Adrenal gland (tissue), 12 donors: ENCODE results near the gene USP10. TPM values are rescaled to one million over a fixed set of nuclear protein-coding genes. Genes with fewer than 3 reads are reported as not detected.
"Not testable (repeated sequence)": the region's sequence is repeated elsewhere in the genome, so short reads cannot be mapped to it uniquely, and the experiment has no call there.

Experiments used
- DNase-seq, 7 donors: peaks; one replicate each; pipeline ENCODE4 v3.0.0-alpha.2; 2019 to 2020
- H3K27ac ChIP-seq, 5 donors: fragments of 200-600 bp; sonication (generic) in 4 of 5; 1 replicate in 3 of 5; 2 replicates in 2 of 5; pipeline versions ENCODE4 v1.5.1 to v1.8.0; 2016 to 2020; ENCODE audit warnings: mild to moderate bottlenecking in 1 of 5
- H3K27me3 ChIP-seq: fragments of 200-600 bp; 2 replicates; pipeline ENCODE4 v1.8.0; 2021
- H3K36me3 ChIP-seq, 2 donors: fragments of 200-600 bp; replicated peaks in 1 of 2; 1 replicate in 1 of 2; 2 replicates in 1 of 2; pipeline versions ENCODE4 v1.5.1 to v1.8.0; 2018 to 2022
- H3K4me1 ChIP-seq, 2 donors: fragments of 200-600 bp; replicated peaks in 1 of 2; 1 replicate in 1 of 2; 2 replicates in 1 of 2; pipeline versions ENCODE4 v1.5.1 to v1.8.0; 2018 to 2021
- H3K4me3 ChIP-seq, 4 donors: fragments of 200-600 bp; sonication (generic) in 3 of 4; one replicate each; pipeline ENCODE4 v1.5.1; 2016 to 2018
- H3K9me3 ChIP-seq, 3 donors: fragments of 200-600 bp; sonication (generic) in 1 of 3; replicated peaks in 1 of 3; 1 replicate in 2 of 3; 2 replicates in 1 of 3; pipeline versions ENCODE4 v1.5.1 to v1.8.0; 2016 to 2021
- CTCF ChIP-seq, 6 experiments: fragments of 450-650 bp in 4 of 6; fragments of 200-600 bp in 2 of 6; sonication (generic) in 1 of 6; IDR thresholded peaks; 1 replicate in 5 of 6; 2 replicates in 1 of 6; pipeline versions ENCODE4 v1.5.1 to v1.8.0; 2016 to 2021; ENCODE audit warnings: antibody characterized with exemption in 6 of 6, mild to moderate bottlenecking in 2 of 6, moderate library complexity in 1 of 6
- POLR2A ChIP-seq, 2 donors: fragments of 450-650 bp; IDR thresholded peaks; one replicate each; pipeline ENCODE4 v1.6.1; 2017; ENCODE audit warnings: antibody characterized with exemption in 2 of 2, mild to moderate bottlenecking in 2 of 2, moderate library complexity in 1 of 2
- WGBS, 4 donors: extraction: QIAGEN DNeasy Blood & Tissue Kit in 2 of 4; methylation state at CpG; one replicate each; pipeline versions ENCODE4 v1.1.5 to v1.1.7; 2013 to 2017; 5-methylcytosine and 5-hydroxymethylcytosine counted together
- intact Hi-C, 2 donors: fragments of 100-400 bp; cut with DNase I; formaldehyde crosslinking; loops; one replicate each; pipeline versions ENCODE4 v1.14.1 to v1.15.0; 2022 to 2023
- polyA plus RNA-seq, 3 donors: library from polyadenylated mRNA; stranded (reverse); fragments of 200-250 nt in 2 of 3; fragments of 350-450 nt in 1 of 3; fragmentation: Illumina TruSeq in 1 of 3; extraction: RNeasy Lipid Tissue Mini Kit (QIAGEN cat#74804) in 1 of 3; gene quantifications; one replicate each; pipeline ENCODE4 v1.2.3, GENCODE V29; 2013 to 2014
- total RNA-seq, 9 donors: library from RNA; depleted of rRNA in 4 of 9; stranded (reverse); fragments of >200 nt in 4 of 9; fragments of 120-200 nt in 1 of 9; fragmentation: NEBNext Ultra II Directional in 1 of 9; extraction: Animal tissue kit (Norgen Biotek cat#: 25700) in 1 of 9; gene quantifications; one replicate each; pipeline versions ENCODE4 v1.1.0 to v1.2.4, GENCODE V29; 2013 to 2023
- donor health status: healthy with polysubstance abuse.
- donor health status: Bipolar disorder and iron deficiency.
- donor health status: DM: yes; HTN: yes; CAD: no.
- donor health status: DM: no; HTN: no; CAD: no.
- donor health status: DM: no; HTN: no; CAD: no.
- donor health status: DM: yes; HTN: yes; CAD: no.

Gene USP10
- total and polyA plus RNA-seq, 12 donors = 16.2 to 154 (median 60.4) TPM

GRCh38 chr16:84729716-84730320, 30.0 kb downstream of the USP10 start:
- 31 to 35% (median 33%) methylated on average over 7 of the region's 7 CpGs for WGBS, 4 donors
- Histone ChIP-seq H3K4me1 (peaks cover 10 to 36% of the 10 kb centered on the region in 2 donors), H3K27me3 (no peaks in the 10 kb centered on the region), H3K4me3 (peak overlapping the region in 1 of 4 donors; percentile 36), H3K27ac (peak overlapping the region in 4 of 5 donors; percentile 32 to 75 (median 62)), H3K9me3 (no peaks in the 10 kb centered on the region), H3K36me3 (no peaks in the 10 kb centered on the region)
- no peak for DNase-seq
- intact Hi-C loops = loop anchor here (5.0 to 10.0 kb wide), 3 partner anchors 58 to 218 kb away; no protein-coding TSS in a partner anchor
- TF ChIP-seq CTCF (IDR thresholded peaks at IDR 0.05) = no peak
- no peak for TF ChIP-seq POLR2A (IDR thresholded peaks at IDR 0.05)

GRCh38 chr16:84730406-84731106, 30.8 kb downstream of the USP10 start:
- Histone ChIP-seq H3K9me3 (no peaks in the 10 kb centered on the region), H3K36me3 (no peaks in the 10 kb centered on the region), H3K4me3 (peak overlapping the region in 1 of 4 donors; percentile 36), H3K27ac (peak overlapping the region in 4 of 5 donors; percentile 32 to 75 (median 62)), H3K4me1 (peaks cover 10 to 30% of the 10 kb centered on the region in 2 donors), H3K27me3 (no peaks in the 10 kb centered on the region)
- TF ChIP-seq POLR2A (IDR thresholded peaks at IDR 0.05) = peak in 1 of 2 donors; percentile 44
- no peak for TF ChIP-seq CTCF (IDR thresholded peaks at IDR 0.05)
- WGBS, 4 donors = 26 to 32% (median 29%) methylated on average over 9 of the region's 9 CpGs
- DNase-seq = peak; percentile 65 to 89 (median 79)
- intact Hi-C loops = no loop called here

GRCh38 chr16:84732332-84732673, 32.5 kb downstream of the USP10 start:
- H3K4me3 ChIP-seq = not testable (repeated sequence)
- WGBS, 4 donors = 94 to 95% (median 95%) methylated on average over 13 of the region's 13 CpGs
- H3K4me1 ChIP-seq = peaks cover 10 to 20% of the 10 kb centered on the region in 2 donors

GRCh38 chr16:84732674-84733352, 33.0 kb downstream of the USP10 start:
- 76 to 81% (median 79%) methylated on average over 7 to 9 of the region's 9 CpGs for WGBS, 4 donors
- no peak for TF ChIP-seq CTCF (IDR thresholded peaks at IDR 0.05)
- TF ChIP-seq POLR2A (IDR thresholded peaks at IDR 0.05) = no peak
- Histone ChIP-seq H3K36me3 (no peaks in the 10 kb centered on the region), H3K27me3 (no peaks in the 10 kb centered on the region), H3K4me3 (no peak overlapping the region), H3K27ac (peak overlapping the region in 1 of 5 donors; percentile 19), H3K9me3 (no peaks in the 10 kb centered on the region), H3K4me1 (peaks cover 10 to 20% of the 10 kb centered on the region in 2 donors)
- peak in 1 of 7 donors; percentile 49 for DNase-seq
- intact Hi-C loops = no loop called here

More at GRCh38 chr16:84732332-84732673, 32.5 kb downstream of the USP10 start:
- DNase-seq, H3K9me3 ChIP-seq, H3K27me3 ChIP-seq, intact Hi-C loops, H3K36me3 ChIP-seq: not testable (repeated sequence)
- peak overlapping the region in 2 of 5 donors; percentile 1 to 19 for H3K27ac ChIP-seq
